Gastroesophageal sphincter (tissue), 4 donors: Measurements from ENCODE around the gene SLC27A2. TPM values are rescaled to one million over a fixed set of nuclear protein-coding genes. Genes with fewer than 3 reads are reported as not detected.

Experiments used
- ATAC-seq: fragments of 150-250 bp; one replicate; pipeline ENCODE4 v1.9.1; 2016; ENCODE audit warnings: mild to moderate bottlenecking, moderate library complexity
- H3K27ac ChIP-seq, 4 donors: fragments of 200-600 bp; sonication (generic) in 3 of 4; 1 replicate in 3 of 4; 2 replicates in 1 of 4; pipeline ENCODE4 v1.5.1; 2016 to 2019
- H3K27me3 ChIP-seq: fragments of 200-600 bp; sonication (generic); one replicate; pipeline ENCODE4 v1.5.1; 2019
- H3K36me3 ChIP-seq, 2 donors: fragments of 200-600 bp; sonication (generic); one replicate each; pipeline ENCODE4 v1.5.1; 2019; ENCODE audit warnings: control low read depth in 1 of 2
- H3K4me1 ChIP-seq, 3 donors: fragments of 200-600 bp; sonication (generic); 1 replicate in 2 of 3; 2 replicates in 1 of 3; pipeline ENCODE4 v1.5.1; 2016 to 2019; ENCODE audit warnings: control low read depth in 2 of 3
- H3K4me3 ChIP-seq, 2 donors: fragments of 200-600 bp; sonication (generic); one replicate each; pipeline ENCODE4 v1.5.1; 2019; ENCODE audit warnings: mild to moderate bottlenecking in 1 of 2, moderate library complexity in 1 of 2
- H3K9me3 ChIP-seq, 3 donors: fragments of 200-600 bp; sonication (generic); one replicate each; pipeline ENCODE4 v1.5.1; 2017 to 2019; ENCODE audit warnings: control low read depth in 2 of 3
- EP300 ChIP-seq: sonication (generic); formaldehyde crosslinking; IDR thresholded peaks from one replicate; pipeline ENCODE4 v1.6.1; 2017; ENCODE audit warnings: antibody characterized with exemption, mild to moderate bottlenecking
- POLR2A ChIP-seq, 2 donors: fragments of 450-650 bp; IDR thresholded peaks; one replicate each; pipeline ENCODE4 v1.6.1; 2017; ENCODE audit warnings: antibody characterized with exemption in 2 of 2, mild to moderate bottlenecking in 2 of 2, moderate library complexity in 1 of 2
- POLR2AphosphoS5 ChIP-seq: sonication (generic); formaldehyde crosslinking; IDR thresholded peaks from one replicate; pipeline ENCODE4 v1.6.1; 2017; ENCODE audit warnings: antibody characterized with exemption
- WGBS, 2 donors: methylation state at CpG; one replicate each; pipeline ENCODE4 v1.1.5; 2018; ENCODE audit warnings: low coverage in 1 of 2; 5-methylcytosine and 5-hydroxymethylcytosine counted together
- total RNA-seq, 4 donors: library from RNA; depleted of rRNA; stranded (reverse); fragments of >200 nt; gene quantifications; one replicate each; pipeline ENCODE4 v1.1.0, GENCODE V29; 2016
- TF ChIP-seq, protein P1 (sequence below), 4 experiments: fragments of 200-600 bp in 2 of 4; fragments of 450-650 bp in 2 of 4; sonication (generic) in 1 of 4; IDR thresholded peaks; one replicate each; pipeline ENCODE4 v1.5.1; 2017 to 2019; ENCODE audit warnings: antibody characterized with exemption in 4 of 4, mild to moderate bottlenecking in 2 of 4, moderate library complexity in 2 of 4

SLC27A2 gene
- total RNA-seq, 4 donors from 2014 or later = 0.13 to 0.22 TPM; not detected in 2

- Histone ChIP-seq H3K36me3 (no peaks in the 10 kb centered on the region), H3K27ac (no peak overlapping the region), H3K27me3 (no peaks in the 10 kb centered on the region), H3K4me1 (peaks cover 0 to 23% (median 0%) of the 10 kb centered on the region in 3 donors), H3K4me3 (no peak overlapping the region), H3K9me3 (no peaks in the 10 kb centered on the region)
- no peak for ATAC-seq
- no peak for TF ChIP-seq POLR2A (IDR thresholded peaks at IDR 0.05)
- TF ChIP-seq EP300 = no peak
- TF ChIP-seq, protein P1, sequence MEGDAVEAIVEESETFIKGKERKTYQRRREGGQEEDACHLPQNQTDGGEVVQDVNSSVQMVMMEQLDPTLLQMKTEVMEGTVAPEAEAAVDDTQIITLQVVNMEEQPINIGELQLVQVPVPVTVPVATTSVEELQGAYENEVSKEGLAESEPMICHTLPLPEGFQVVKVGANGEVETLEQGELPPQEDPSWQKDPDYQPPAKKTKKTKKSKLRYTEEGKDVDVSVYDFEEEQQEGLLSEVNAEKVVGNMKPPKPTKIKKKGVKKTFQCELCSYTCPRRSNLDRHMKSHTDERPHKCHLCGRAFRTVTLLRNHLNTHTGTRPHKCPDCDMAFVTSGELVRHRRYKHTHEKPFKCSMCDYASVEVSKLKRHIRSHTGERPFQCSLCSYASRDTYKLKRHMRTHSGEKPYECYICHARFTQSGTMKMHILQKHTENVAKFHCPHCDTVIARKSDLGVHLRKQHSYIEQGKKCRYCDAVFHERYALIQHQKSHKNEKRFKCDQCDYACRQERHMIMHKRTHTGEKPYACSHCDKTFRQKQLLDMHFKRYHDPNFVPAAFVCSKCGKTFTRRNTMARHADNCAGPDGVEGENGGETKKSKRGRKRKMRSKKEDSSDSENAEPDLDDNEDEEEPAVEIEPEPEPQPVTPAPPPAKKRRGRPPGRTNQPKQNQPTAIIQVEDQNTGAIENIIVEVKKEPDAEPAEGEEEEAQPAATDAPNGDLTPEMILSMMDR (IDR thresholded peaks at IDR 0.05) = peak in 1 of 4 experiments; percentile 8
- TF ChIP-seq POLR2AphosphoS5 = no peak
Observed at GRCh38 chr15:50138391-50138790, 43.6 kb upstream of the SLC27A2 start.

- H3K9me3 ChIP-seq = no peaks in the 10 kb centered on the region
- no peak for ATAC-seq
- no peak overlapping the region for H3K4me3 ChIP-seq
- WGBS, 2 donors = 0 to 8% methylated on average over 1 of the region's 1 CpG
- H3K27ac ChIP-seq = no peak overlapping the region
- H3K36me3 ChIP-seq = no peaks in the 10 kb centered on the region
- no peak for TF ChIP-seq POLR2A (IDR thresholded peaks at IDR 0.05)
- no peak for TF ChIP-seq POLR2AphosphoS5
- TF ChIP-seq EP300 = no peak
- TF ChIP-seq, protein P1 (IDR thresholded peaks at IDR 0.05) = no peak
- peaks cover 0 to 21% (median 3%) of the 10 kb centered on the region in 3 donors for H3K4me1 ChIP-seq
- no peaks in the 10 kb centered on the region for H3K27me3 ChIP-seq
Observed at GRCh38 chr15:50140098-50140497, 41.9 kb upstream of the SLC27A2 start.

- no peaks in the 10 kb centered on the region for H3K9me3 ChIP-seq
- H3K4me3 ChIP-seq = no peak overlapping the region
- H3K27ac ChIP-seq = no peak overlapping the region
- ATAC-seq = no peak
- TF ChIP-seq POLR2AphosphoS5 = no peak
- no peak for TF ChIP-seq EP300
- TF ChIP-seq, protein P1 (IDR thresholded peaks at IDR 0.05) = no peak
- no peak for TF ChIP-seq POLR2A (IDR thresholded peaks at IDR 0.05)
- H3K27me3 ChIP-seq = no peaks in the 10 kb centered on the region
- H3K4me1 ChIP-seq = peaks cover 0 to 18% (median 3%) of the 10 kb centered on the region in 3 donors
- no peaks in the 10 kb centered on the region for H3K36me3 ChIP-seq
- WGBS, 2 donors = 73% methylated on average over 2 of the region's 3 CpGs; no CpG with 5 or more reads in 1 of the 2 donors
Observed at GRCh38 chr15:50140983-50141382, 41.0 kb upstream of the SLC27A2 start.

- Histone ChIP-seq H3K9me3 (no peaks in the 10 kb centered on the region), H3K4me1 (peaks cover 0 to 10% (median 3%) of the 10 kb centered on the region in 3 donors), H3K4me3 (no peak overlapping the region), H3K27me3 (no peaks in the 10 kb centered on the region), H3K36me3 (no peaks in the 10 kb centered on the region), H3K27ac (no peak overlapping the region)
- ATAC-seq = no peak
- TF ChIP-seq, protein P1 (IDR thresholded peaks at IDR 0.05) = no peak
- TF ChIP-seq EP300 (no peak), POLR2AphosphoS5 (no peak), POLR2A (IDR thresholded peaks at IDR 0.05) (no peak)
- 74 to 100% methylated on average over 5 of the region's 5 CpGs for WGBS, 2 donors
Observed at GRCh38 chr15:50141856-50142255, 40.1 kb upstream of the SLC27A2 start.

DNA sequence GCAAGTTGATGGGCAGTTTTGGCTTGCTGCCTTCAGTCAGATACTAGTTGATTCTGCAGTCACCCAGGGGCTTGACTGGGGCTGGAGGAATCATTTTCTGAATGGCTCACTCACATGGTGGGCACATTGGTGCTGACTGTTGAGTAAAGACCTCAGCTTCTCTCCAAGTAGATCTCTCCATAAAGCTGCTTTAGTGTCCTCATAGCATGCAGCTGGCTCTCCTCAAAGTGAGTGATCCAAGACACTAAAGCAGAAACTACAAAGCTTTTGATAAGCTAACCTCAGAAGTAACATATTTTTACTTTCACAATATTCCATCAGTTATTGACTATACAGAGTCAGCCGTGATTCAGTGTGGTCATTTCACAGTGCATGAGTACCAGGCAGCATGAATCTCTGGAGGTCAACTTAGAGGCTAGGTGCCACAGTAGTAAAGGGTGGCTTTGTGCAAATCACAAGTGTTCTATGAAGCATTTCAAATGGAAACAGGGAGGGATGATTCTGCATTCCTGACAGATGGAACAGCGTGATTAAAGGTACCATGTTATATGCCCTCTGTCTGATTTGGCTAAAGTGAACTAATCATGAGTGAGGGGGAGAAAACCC lies 38.6 kb upstream of the SLC27A2 start:
- TF ChIP-seq, protein P1 (IDR thresholded peaks at IDR 0.05) = no peak
- TF ChIP-seq POLR2AphosphoS5 = no peak
- TF ChIP-seq POLR2A (IDR thresholded peaks at IDR 0.05) = no peak
- TF ChIP-seq EP300 = no peak
- H3K27me3 ChIP-seq = no peaks in the 10 kb centered on the region
- no peak for ATAC-seq
- peaks cover 0 to 10% (median 3%) of the 10 kb centered on the region in 3 donors for H3K4me1 ChIP-seq
- no peak overlapping the region for H3K4me3 ChIP-seq
- 93 to 100% methylated on average over 1 to 2 of the region's 2 CpGs for WGBS, 2 donors
- H3K27ac ChIP-seq = no peak overlapping the region
- no peaks in the 10 kb centered on the region for H3K36me3 ChIP-seq
- no peaks in the 10 kb centered on the region for H3K9me3 ChIP-seq
